NAMALWA (cell line): ENCODE measurements around the gene MPRIP.
A peak's percentile ranks its signal among the peaks of the same experiment; 100 is the strongest.
"Not testable (repeated sequence)": the region's sequence is repeated elsewhere in the genome, so short reads cannot be mapped to it uniquely, and the experiment has no call there.

Experiments
- DNase-seq: peaks from one replicate; pipeline ENCODE4 v3.0.0-alpha.2; 2015; ENCODE audit warnings: low spot score

The MPRIP gene

GRCh38 chr17:17128476-17129075 lies 86.3 kb downstream of the MPRIP start:
- no peak for DNase-seq

DNA sequence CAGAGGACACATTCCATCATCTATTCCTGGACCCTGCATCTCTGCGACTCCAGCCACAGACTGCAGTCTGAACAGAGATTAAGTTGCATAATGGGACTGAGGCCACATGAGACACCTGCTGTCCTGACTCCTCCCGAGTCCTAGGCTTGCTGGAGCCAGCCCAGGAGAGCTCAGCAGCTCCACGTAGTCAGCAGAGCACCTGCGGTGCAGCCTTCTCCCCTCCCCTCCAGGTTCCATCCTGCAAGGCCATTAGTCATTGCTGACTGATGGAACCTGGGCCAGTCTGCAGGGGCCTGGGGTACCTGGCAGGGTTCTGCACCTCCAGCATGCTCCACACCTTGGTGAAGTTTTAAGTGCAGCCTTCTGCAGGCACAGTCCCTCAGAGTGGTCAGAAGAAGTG lies 87.2 kb downstream of the MPRIP start:
- DNase-seq = no peak

- DNase-seq = no peak
Measured at GRCh38 chr17:17130077-17130844, 88.0 kb downstream of the MPRIP start.

- no peak for DNase-seq
Measured at GRCh38 chr17:17131839-17132238, 89.6 kb downstream of the MPRIP start.

GRCh38 chr17:17132746-17133145 lies 90.5 kb downstream of the MPRIP start:
- no peak for DNase-seq

DNA sequence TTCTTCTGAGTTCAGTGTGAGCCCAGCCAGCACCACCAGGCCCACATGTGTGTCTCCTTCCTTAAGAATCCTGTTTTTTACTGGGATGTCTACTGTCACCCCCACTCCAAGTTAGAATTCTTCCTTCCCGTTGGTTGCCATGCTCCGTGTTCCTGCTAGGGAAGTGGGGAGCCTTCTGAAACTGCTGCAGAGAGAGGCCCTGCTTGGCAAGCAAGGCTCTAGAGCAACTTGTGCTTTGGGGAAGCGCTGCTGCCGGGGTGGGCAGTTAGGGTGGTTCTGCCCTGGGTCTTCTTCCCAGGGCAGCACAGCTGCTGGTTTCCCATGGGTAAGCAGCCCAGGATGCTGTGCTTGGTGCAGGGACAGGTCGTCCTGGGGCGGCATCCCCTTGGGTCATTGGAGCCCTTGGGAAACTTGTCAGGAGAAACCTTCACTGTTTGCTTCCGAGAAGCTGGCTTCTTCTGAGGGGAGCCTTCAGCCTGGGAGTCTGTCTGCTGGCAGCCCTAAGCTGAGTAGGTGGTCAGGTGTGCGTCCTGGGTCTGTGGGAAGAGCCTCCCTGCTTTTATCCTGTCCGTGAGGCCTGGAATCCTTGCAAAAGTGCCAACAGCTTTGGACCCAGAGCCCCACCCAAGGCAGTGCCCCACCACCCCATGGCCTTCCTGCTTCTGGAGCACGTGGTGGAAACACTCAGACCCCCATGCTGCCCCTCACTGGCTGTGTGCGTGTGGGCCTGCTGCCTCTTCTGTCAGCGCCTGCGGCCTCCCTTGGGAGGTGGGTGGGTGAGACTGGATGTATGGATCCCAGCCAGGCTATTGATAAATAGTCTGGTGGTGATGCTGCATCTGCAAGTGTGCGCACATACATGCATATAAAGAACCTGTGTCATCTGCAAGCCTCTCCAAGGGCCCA lies 92.0 kb downstream of the MPRIP start:
- no peak for DNase-seq

GRCh38 chr17:17134957-17135333 lies 92.7 kb downstream of the MPRIP start:
- DNase-seq = no peak

- not testable (repeated sequence) for DNase-seq
Measured at GRCh38 chr17:17136221-17136620, 94.0 kb downstream of the MPRIP start.

DNA sequence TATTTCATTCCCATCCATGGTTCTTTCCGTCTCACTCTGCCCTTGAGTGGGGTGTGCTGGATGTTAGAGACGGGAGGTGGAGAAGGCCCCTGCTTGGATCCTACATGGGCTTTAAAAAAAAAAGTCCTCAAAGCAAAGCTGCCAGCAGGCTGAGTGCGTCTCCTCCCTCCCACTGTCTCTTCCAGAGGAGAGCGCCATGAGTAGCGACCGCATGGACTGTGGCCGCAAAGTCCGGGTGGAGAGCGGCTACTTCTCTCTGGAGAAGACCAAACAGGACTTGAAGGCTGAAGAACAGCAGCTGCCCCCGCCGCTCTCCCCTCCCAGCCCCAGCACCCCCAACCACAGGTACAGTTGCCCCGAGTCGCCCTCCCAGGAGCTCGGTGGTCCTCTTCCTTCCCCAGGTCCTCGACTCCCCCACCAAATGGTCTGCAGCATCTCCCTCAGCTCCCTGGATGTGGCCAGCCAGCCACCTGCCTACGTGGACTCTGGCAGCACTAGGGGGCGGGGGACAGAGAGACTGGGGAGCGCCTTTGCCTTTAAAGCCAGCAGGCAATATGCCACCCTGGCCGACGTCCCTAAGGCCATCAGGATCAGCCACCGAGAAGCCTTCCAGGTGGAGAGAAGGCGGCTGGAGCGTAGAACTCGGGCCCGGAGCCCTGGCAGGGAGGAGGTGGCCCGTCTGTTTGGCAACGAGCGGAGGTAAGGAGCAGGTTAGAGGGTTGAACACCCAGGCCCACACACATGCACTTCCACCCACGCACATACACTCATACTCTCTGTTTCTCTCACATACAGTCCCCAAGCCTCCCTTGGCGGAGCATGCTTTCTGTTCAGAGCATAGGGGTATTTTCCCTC lies 95.7 kb downstream of the MPRIP start:
- DNase-seq = no peak

DNA sequence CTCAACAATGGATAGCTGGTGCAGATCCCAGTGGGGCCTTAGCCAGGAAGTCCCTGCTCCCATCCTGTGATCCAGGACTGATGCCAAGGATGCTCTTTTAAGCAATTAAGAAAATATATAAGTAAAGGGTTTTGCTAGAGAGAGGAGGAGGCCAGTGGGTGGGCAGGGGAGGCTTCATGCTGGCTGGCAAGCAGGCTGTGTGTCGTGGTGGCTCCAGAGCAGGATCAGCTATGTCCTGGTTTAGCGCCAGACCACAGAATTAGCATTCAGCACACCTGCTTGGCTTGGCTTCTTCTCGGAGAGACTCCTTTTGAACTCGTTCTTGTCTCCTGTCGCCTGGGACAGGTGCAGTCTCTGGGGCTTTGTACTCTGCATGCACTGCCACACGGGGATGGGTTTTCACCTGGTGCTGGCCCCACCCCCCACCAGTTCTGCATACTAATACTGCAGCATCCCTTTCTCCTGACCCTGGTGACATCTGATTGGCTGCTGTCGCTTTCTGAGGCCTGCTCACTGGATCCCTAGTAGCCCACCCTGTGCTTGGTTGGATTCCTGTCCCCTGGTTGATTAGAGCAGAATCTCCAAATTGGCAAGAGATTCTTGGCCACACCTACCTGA lies 97.8 kb downstream of the MPRIP start:
- no peak for DNase-seq

GRCh38 chr17:17140590-17140980 lies 98.3 kb downstream of the MPRIP start:
- DNase-seq = no peak

- no peak for DNase-seq
Measured at GRCh38 chr17:17141279-17141678, 99.0 kb downstream of the MPRIP start.

DNA sequence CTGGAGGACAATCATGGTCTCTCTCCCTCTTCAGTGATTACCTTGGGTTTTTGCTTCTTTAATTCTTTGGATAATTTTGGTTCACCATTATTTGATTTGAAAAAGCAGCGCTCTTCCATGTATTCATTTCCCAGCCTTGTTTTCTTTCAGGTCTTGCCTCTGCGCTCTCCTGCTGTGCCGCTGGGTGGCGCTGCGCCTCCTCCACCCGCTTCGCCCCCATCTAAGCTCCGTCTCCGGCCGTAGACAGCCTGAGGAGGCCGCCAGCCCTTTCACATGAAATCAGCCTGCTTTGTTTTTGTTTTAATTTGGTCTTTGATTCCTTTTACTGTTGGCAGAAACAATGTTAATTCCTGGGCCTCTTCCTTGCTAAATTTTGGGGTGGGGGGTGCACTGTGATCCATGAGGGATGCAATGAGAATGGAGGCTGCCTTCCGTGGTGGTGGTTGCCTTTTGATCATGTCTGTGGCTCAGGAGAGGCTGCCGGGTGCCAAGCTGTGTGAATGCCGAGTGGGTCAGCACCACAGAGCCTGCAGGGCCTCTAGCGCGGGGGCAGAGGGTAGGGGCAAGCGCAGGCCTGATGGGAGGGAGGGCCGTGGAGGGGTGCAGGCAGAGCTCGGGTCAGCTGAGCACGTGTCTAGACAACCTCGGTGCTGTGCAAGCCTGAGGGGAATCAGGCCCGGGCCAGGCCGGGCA lies 99.7 kb downstream of the MPRIP start:
- peak; percentile 51 for DNase-seq

GRCh38 chr17:17142556-17142955 lies 100.3 kb downstream of the MPRIP start:
- DNase-seq = no peak

GRCh38 chr17:17143501-17143900 lies 101.2 kb downstream of the MPRIP start:
- no peak for DNase-seq

DNA sequence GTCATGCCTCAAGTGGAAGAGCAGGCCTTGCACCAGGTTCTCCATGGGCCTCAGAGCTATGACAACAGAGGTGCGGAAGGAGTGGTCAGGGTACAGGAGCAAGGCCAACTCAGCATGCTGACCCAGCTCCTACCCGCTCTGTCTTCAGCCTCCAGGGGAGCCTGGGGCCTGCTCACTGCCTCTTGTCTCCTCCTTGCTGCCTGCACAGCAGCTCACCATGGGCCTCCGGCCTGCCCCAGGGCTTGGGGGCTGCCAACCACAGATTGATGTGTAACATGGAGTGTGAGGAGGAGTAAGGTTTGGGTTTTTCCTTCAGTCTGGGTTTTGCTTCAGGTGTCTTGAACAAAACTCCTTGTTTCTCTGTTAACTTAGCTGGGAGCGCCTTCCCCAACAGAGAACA lies 101.8 kb downstream of the MPRIP start:
- no peak for DNase-seq

DNA sequence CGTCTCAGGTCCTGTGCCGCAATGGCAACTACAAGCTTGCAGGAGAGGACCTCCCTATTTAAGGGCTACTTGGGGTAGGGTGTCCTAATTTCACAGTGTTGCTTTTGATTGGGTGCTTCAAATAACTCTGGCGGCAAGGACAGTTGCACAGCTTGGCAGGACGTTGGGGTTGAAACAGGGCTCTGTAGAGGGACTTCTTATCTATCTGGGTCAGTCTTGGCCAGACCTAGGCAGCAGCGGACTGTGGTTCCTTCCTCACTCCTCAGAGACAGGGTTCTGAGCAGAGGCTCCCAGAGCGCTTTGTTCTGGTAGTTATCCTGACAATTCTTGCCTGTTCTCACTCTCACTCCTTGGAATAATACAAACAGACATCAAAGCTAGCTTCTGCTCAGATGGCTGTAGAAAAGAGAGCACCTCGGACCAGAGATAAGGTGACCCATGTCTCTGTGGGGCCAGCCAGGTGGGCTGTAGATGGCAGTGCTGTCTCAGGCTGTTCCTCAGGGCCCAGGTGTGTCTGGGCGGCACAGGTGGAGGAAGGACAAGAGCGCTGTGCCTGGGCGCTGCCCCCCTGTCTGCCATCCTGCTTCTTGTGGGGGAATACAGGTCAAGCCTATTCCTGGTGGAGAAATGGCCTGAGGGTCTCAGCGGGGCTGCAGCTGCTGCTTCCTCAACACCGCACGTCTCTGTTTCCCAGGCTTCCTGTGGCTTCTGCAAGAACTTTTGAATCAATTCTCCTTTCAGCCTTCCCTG lies 102.8 kb downstream of the MPRIP start:
- DNase-seq = no peak

DNA sequence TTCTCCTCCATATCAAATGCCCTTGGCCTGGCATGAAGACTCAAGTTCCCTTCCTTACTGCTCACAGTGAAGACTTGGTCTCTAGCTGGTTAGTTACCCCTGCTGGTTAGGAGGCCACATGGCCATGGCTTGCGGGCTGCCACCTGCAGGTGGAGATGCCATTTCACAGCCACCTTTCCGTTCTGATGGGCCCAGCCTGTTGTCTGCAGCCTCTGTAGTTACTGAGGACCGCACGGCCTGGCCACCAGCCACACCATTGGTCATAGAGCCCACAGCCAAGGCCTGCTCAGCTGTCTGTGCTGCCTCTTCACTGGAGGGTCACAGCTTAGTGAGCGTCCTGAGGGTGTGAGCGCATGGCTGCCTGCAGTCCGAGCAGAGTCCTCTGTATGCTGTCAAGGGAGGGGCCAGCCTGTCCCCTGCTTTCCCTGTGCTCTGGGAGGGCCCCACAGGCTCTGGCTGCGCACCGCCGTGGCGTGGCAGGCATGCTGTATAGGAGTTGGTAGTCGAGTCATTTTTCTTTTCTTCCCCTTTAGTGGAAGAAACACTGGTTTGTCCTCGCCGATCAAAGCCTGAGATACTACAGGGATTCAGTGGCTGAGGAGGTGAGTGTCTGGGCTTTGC lies 104.6 kb downstream of the MPRIP start:
- peak; percentile 60 for DNase-seq

GRCh38 chr17:17147821-17148220 lies 105.6 kb downstream of the MPRIP start:
- DNase-seq = no peak
